HG03135 (cell line): ENCODE data around the gene S100A7A.
"Not testable (repeated sequence)": the region's sequence is repeated elsewhere in the genome, so short reads cannot be mapped to it uniquely, and the experiment has no call there.

ENCODE experiments used
- ATAC-seq: cut with Tn5 transposase; IDR thresholded peaks from one replicate; pipeline ENCODE4 v1.9.1; 2021; ENCODE audit warnings: mild to moderate bottlenecking, moderate library complexity; ENCODE audit not compliant: unreplicated experiment

Gene S100A7A

GRCh38 chr1:153419436-153419793 lies 3.1 kb downstream of the S100A7A start:
- not testable (repeated sequence) for ATAC-seq

- ATAC-seq, result no peak
Measured at GRCh38 chr1:153420306-153420705, 4.0 kb downstream of the S100A7A start.

- no peak for ATAC-seq
Measured at GRCh38 chr1:153422450-153423068, 6.2 kb downstream of the S100A7A start.

- no peak for ATAC-seq
Measured at GRCh38 chr1:153426809-153427208, 10.5 kb downstream of the S100A7A start.

- ATAC-seq, result no peak
Measured at GRCh38 chr1:153428073-153428638, 11.8 kb downstream of the S100A7A start.

GRCh38 chr1:153428791-153429190 lies 12.5 kb downstream of the S100A7A start:
- no peak for ATAC-seq

GRCh38 chr1:153429266-153430165 lies 13.2 kb downstream of the S100A7A start:
- ATAC-seq, result no peak

GRCh38 chr1:153430166-153430553 lies 13.8 kb downstream of the S100A7A start:
- ATAC-seq, result no peak

GRCh38 chr1:153430561-153430960 lies 14.2 kb downstream of the S100A7A start:
- no peak for ATAC-seq

- no peak for ATAC-seq
Measured at GRCh38 chr1:153431002-153431401, 14.7 kb downstream of the S100A7A start.

- ATAC-seq, result no peak
Measured at GRCh38 chr1:153431427-153431826, 15.1 kb downstream of the S100A7A start.

GRCh38 chr1:153431928-153432327 lies 15.6 kb downstream of the S100A7A start:
- no peak for ATAC-seq

GRCh38 chr1:153432874-153433681 lies 16.8 kb downstream of the S100A7A start:
- no peak for ATAC-seq

- ATAC-seq, result no peak
Measured at GRCh38 chr1:153434746-153435455, 18.6 kb downstream of the S100A7A start.

- no peak for ATAC-seq
Measured at GRCh38 chr1:153437236-153437635, 20.9 kb downstream of the S100A7A start.

GRCh38 chr1:153438599-153438998 lies 22.3 kb downstream of the S100A7A start:
- ATAC-seq, result no peak

GRCh38 chr1:153439273-153439672 lies 23.0 kb downstream of the S100A7A start:
- ATAC-seq, result no peak

- no peak for ATAC-seq
Measured at GRCh38 chr1:153441238-153441755, 25.0 kb downstream of the S100A7A start.

GRCh38 chr1:153443486-153443885 lies 27.2 kb downstream of the S100A7A start:
- no peak for ATAC-seq

- ATAC-seq, result no peak
Measured at GRCh38 chr1:153444078-153444477, 27.8 kb downstream of the S100A7A start.
